Left kidney (tissue), 2 donors: ENCODE measurements around the gene NFE2L1. TPM values are rescaled to one million over a fixed set of nuclear protein-coding genes. Genes with fewer than 3 reads are reported as not detected.
A peak's percentile ranks its signal among the peaks of the same experiment; 100 is the strongest.
"Not testable (repeated sequence)": the region's sequence is repeated elsewhere in the genome, so short reads cannot be mapped to it uniquely, and the experiment has no call there.

Experiments used
- DNase-seq: peaks from one replicate; pipeline ENCODE4 v3.0.0-alpha.2; 2013
- polyA plus RNA-seq: library from polyadenylated mRNA; unstranded; fragments of 120-200 nt; gene quantifications from one replicate; pipeline ENCODE4 v1.2.1, GENCODE V29; 2013; ENCODE audit not compliant: insufficient read length

The NFE2L1 gene
- polyA plus RNA-seq, 1 donor, result 218 TPM

DNA sequence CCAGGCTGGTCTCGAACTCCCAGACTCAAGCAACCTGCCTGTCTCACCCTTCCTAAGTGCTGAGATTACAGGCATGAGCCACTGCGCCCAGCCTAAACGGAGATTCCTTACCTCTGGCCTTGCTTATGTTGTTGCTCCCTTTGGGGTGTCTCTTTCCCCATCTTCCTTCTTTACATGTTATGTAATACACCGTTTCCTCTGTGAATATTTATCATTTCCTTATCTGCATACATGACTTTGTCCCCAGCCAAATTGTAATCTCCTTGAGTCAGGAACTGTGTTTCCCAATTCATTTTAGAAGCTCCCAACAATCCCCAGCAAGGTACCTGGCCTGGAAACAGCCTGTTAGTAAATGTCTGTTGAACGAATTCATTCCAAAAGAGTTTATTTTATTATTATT lies 26.2 kb upstream of the NFE2L1 start:
- no peak for DNase-seq

DNA sequence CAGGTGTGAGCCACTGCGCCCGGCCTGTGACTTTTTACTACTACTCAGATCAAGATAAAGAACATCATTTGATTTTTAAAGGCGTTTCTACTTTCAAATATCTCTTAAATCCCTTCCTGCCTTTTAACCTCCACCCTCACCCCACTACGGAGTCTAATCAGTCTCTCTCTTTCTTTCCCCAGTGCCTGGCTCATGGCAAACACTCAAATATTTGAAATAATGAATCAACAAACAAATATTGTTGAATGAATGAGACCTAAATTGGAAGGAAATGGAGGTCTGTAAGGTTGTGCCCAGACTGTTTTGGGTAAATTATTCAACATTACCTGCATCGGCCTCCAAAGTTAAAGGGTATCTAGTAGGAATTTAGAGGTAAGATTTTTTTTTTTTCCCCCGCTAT lies 25.3 kb upstream of the NFE2L1 start:
- no peak for DNase-seq

DNA sequence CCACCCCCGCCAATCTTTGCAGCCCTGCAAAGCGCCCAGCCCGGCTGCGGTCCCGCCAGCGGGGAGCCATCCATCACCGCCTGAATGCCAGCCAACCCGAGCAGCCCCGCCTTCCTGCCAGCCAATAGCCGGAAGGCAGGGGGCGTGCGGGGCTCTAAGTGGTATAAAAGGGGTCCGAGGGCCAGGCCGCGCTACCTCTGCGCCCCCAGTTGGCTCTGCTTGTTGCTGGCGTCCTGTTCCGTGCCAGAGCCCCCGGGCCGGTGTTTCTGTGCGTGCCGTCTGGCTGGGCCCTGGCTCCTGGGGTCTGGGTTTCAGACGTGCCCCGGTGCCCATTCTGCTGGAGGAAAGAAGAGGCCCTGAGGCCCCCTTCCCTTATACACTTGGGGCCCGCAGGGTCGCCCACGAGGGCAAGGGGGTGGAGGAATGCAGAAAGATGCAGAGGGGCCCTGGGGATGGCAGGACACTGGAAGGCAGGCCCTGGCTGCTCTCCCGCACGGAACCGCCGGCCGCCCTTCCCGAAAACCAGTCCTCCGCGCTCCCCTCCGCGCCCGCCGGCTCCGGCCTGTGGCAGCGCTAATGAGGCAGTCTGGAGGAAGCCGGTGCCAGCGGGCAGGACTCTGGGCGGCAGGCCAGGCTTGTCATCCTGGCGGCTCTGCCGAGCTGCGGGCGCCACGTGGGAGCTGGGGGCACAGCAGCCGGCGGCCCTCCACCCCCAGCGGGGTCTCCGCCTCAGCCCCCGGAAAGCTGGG lies 24.6 kb upstream of the NFE2L1 start:
- DNase-seq, result peak; percentile 59

DNA sequence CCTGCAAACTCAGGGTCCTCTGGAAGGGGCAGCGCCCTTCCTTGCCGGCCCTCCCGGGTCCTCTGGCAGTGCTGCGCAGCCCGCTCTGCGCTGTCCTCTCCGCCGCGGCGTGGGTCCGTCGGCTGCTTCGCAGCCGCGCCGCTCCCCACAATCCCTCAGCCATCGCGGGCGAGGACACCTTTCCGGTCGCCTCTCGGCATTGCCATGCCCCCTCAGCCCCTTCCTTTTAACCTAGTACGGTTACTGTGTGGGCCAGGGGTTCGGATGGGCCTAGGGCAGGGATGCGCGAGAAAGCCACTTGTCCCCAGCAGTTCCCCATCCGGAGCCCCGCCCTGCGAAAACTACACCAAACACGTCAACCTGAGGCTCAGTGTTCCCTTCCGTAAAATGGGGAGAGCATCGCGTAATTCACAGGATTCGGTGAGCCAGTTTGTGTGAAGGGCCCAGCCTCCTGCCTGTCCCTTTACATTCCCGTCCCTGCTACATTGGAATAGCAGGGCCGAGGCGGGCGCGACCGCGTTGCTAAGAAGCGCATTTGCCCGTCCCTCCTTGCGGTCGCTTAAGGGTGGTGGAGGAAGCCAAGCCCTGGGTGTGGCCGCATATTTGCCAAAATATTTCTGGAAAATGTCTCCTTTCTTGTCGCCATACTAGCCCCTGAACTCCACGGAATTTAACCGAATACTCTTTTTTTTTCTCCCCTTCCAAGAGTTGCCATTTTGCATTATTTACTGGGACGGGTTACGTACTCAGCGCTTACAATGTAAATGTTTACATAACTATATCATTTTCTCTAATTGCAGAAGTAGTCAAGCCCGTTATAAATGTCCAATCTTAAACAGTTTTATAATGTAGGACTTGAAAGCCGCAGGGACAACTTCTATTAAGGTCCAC lies 23.8 kb upstream of the NFE2L1 start:
- DNase-seq, result no peak

DNA sequence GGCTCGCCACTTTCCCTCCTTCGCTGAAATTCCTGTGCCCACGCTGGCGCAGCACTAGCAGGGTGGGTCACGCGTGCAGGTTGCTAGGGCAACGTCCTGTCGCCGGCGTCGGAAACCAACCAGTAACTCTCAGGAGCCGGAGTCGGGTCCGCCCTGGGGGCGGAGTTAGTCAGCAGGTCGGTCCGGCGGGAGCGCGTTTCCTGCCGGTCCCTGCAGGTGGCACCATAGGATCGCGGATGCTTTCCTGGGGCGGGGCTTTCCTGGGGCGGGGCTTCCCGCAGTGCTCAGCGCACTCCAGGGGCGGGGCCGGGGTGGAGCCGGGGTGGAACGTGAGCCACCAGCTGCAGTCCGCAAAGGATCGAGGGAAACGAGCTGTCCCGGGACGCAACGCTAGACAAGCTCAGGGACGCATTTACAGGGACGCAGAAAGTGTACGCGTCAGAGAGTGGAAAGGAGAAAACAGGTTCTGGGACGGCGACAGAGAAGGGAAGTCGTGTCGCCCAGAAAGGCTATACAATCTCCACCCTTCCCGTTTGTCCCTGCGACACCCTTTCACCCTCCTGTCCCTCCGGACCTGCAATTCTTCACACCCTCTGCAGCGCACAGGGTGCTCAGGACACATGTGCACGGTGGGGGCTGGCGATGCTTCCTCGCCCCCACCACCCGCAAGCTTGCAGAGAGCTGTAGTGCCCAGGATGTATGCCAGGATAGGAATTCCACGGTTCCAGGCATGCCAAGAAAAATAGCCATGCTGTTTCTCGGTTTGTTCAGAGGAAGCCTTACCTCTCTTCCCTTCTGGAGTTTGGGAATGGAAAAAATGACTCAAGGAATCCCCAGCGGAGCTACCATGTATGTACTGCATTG lies 22.9 kb upstream of the NFE2L1 start:
- peak; percentile 94 for DNase-seq

DNA sequence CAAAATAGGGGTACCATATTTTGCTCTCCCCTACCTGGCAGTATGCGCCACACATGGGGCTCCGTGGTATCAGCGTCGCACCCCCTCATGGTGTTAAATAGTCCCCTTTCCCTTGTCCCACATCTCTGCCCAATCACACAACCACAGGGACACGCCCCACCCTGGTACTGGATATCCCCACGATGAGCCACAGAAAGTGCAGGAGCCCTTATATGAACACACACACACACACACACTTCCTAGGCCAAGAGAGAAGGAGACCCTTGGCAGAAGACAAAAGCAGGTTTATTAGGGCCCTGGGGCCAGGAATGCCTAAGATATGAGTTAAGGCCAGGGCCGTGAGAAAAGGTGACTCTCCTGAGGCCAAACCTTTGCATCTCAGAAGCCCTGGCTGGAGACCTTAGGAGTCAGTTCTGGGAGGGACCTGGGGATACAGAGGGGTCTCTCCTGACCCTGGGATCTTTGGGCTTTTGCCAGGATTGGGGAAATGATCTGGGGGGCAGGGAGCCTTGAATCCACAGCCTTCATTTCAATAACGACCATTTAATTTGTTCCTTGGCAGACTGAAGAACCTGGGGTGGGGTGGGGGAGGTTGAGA lies 22.2 kb upstream of the NFE2L1 start:
- DNase-seq, result no peak

DNA sequence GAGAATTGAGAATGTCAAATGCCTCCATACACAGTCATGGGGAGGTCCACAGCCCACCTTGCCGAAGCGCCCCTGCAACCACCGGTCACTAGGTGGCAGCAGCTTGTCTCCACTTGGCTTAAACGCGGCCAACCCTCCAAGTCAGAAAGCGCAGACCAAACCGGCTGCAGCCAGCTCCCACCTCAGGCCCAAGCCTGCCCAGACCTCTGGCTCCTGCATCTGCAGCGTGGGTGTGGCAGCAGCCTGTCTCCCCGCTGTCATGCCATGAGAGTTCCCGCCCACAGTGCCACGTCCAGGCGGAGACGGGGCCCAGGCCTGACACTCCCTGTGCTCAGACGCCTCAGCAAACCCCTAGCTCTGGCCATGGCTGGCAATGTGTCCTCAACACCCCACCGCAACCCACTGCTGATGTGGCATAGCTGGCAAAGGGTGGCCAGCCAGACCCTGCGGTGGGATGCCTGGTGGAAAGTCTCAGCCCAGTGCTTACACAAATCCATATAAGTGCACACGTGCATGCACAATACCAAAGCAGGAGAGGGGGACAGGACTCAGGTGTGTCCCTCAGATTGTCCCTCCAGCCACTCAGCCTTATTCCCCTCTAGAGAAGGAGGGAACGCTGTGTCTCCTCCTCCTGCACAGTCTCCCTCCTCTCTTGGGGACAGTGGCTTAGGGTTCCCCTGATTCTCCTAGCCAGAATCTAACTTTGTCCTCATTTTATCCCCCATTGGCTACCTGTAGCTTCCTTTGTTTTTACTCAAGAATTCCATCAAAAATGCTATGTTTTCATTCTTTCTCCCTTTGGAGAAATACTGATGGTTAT lies 21.4 kb upstream of the NFE2L1 start:
- DNase-seq, result peak; percentile 93

DNA sequence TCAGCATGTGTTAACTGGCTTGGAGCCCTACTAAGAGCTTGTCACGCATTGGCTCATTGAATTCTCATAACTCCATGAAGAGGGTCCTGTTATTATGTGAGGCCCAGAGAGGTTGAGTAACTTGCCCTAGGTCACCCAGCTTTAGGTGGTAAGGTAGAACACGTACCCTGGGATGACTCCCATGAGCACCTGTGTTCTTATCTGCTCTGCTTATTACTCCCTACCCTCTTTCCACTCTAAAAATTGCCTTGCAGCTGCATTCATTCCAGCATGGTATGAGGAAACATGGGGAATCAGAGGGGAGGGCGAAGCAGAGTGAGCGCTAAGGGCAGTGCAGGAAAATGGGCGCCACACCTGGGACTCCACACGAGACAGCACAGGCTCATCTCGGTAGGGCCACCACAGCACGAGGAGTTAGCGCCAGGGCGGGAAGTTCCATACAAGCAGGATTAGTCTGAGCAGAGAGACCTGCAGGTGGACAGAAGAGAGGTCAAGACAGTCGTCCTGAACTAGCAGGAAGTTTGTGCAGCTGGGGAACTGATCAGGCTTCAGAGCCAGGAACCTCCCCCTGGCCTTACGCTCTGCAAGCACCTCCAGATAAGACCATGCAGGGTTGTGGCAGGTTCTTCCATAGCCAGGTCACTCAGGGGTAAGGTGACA lies 20.7 kb upstream of the NFE2L1 start:
- no peak for DNase-seq

DNA sequence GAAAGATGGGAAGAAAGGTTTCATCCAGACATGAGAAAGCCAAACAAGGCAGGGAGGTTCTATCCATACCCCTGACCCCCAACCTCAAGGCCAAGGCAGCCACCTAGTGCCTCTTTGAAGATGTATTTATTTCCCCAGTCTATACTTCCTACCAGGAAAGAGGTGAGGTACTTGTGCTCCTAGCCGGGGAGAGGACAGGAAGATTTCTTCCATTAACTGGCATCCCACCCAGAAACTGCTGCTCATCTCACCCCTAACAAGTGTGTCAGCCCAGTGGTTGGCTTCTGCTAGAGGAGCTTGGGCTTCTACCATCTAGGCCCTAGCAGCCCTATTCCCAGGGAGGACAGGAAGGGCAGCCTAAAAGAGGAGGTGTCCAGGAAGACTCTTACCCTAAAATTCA lies 19.4 kb upstream of the NFE2L1 start:
- DNase-seq, result no peak

DNA sequence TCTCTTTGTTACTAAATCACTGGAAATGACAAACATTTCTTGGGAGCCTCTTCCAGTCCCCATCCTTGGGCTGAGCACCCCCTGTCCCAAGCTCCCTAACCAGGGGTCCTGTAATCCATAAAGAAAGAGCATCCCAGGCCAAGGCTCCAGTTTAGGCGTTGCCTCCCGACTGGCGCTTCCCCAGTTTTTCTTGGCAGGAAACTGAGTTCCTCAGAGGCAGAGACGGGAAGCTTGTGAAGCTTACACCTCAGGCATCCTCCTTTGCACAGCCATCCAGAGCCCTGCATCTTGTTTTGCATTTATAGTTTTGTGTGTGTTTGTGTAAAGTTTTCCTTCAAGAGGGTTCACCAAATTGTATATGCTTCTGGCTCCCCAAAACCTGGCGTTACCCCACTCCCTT lies 17.6 kb upstream of the NFE2L1 start:
- no peak for DNase-seq

DNA sequence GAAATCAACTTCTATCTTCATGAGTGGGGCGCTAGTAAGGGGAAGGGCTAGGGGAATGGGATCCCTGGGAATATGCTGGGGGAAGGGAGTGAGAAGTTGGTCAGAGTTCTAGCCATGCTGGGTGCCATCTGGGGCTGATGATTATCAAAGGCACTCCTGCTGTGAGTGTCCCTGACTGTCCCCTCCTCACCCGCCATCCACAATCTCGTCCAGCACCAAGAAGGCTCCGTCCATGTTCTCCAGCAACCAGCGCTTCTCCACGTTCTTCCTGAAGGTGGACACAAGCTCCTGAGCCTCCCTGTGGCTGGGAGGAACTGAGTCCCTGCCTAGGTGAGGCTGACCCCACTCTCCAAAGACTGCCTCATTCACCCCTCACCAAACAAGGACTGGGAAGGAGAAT lies 16.2 kb upstream of the NFE2L1 start:
- DNase-seq, result no peak

DNA sequence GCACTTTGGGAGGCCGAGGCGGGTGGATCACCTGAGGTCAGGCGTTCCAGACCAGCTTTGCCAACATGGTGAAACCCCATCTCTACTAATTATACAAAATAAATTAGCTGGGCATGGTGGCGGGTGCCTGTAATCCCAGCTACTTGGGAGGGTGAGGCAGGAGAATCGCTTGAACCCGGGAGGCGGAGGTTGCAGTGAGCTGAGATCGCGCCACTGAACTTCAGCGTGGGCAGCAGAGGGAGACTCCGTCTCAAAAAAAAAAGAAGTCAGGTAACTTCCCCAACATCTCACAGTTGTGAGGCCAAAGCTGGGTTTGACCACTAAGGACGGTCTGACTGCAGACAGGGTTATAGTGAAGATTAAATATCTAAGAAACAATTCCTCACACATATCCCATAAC lies 13.4 kb upstream of the NFE2L1 start:
- not testable (repeated sequence) for DNase-seq

DNA sequence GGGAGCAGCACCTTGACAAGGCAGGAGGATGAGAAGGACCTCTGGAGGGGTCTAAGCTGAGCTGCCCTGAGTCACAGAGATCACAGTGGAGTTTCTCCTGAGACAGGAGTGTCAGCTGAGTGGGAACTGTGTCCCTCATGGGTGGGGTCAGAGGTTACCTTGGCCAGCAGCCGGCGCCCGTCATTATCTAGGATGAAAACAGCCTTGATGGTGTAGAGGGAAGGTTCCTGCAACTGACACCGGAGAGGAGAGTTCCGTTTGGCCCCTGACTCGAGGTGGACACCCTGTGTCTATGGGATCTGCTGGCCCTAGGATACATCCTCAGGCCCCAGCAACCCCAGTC lies 11.5 kb upstream of the NFE2L1 start:
- DNase-seq, result no peak

DNA sequence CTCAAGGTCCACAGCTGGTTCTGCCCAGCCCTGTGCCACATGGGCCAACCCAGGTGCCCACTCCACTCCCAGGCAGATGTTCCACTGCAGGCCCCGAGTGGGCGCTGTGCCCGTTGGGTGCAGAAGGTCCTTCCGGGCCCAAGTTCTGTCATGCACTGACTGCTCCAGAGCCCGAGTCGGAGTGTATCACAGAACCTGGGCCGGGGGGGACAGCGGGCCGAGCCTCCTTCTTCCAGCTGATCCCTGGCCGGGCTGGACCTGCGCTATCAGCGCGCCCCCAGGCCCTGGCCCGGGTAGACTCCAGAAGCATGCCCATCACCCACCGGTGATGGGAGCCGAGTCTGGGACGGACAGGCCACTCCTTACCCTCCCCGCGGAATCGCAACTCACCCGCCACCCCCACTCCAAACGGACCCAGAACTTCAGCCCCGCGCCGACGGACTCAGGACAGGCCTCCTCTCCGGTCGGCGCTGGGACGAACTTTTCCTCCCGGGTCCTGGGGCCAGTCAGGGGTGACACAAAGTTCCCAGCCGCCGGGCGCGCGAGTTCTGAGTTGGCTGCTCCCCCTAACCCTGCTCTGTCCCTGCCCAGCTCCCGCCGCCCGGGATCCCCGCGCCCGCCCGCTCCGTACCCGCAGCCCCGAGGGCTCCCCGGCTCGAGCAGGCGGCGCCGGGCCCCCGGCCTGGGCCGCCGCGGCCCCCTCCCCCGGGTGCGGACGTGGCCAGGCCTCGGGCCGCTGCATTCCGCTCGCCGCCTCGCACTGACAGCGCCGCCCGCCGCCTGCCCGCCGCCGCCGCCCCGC lies 10.9 kb upstream of the NFE2L1 start, which contains the start of gene COPZ2:
TSS of gene COPZ2 (minus strand) at position 762 of the 802 bp plus-strand sequence. CDS start at position 742, 20 bp downstream.
- DNase-seq, result no peak

DNA sequence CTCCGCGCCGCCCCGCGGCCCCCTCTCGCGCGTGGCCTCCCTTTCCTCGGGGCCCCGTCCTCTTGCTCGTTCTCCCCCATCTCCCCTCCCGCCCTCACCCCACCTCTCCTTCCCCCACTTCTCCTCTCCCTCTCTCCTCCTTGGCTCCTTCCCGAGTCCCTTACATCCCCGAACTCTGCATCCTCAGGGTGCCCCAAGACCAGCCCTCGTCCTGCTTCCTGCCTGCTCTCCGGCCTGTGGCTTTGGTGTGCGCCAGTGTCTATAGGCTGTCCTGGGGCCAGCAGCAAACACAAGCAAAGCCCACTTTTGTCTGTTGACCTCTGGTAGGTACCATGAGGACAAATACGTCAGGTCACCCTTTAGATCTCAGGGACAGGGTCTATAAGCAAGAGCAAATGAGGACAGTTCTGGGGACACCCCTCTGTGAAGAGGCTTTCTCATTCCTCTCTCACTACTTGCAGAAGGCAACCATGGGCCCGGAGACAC lies 10.3 kb upstream of the NFE2L1 start:
- DNase-seq, result no peak

DNA sequence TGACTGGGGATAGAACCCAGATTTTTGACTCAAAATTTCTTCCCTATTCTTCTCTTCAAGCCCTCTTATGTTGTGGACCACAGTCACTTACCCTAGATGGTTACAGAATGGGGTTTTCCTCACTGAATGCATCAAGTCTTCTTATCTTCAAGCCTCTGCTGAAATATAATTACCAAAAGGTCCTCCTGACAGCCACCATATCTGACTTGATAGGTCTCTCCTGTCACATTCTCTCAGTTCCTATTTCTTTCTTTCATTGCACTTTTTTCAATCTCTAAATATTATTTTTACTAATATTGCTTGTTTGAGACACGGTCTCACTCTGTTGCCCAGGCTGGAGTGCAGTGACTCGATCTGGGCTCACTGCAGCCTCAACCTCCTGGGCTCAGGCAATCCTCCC lies 9.5 kb upstream of the NFE2L1 start:
- no peak for DNase-seq

DNA sequence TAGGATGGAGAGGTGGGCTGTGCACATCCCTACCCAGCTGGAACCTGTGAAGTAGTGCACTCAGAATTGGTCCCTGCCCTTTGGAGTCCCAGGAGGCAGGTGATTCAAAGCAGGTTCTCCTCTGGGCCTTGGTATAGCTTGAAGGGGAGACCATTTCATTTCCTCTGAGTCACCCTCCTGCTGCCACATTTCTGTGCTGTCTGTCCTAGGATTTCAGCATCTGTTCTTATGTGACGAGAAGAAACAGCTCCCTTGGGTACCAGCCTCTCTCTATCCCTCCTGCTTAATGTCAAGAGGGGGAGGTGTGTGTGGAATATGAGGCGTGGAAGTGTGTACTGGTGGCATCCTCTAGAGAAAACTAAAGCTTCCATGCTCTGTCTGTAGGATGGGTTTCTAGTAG lies 5.0 kb upstream of the NFE2L1 start:
- no peak for DNase-seq

DNA sequence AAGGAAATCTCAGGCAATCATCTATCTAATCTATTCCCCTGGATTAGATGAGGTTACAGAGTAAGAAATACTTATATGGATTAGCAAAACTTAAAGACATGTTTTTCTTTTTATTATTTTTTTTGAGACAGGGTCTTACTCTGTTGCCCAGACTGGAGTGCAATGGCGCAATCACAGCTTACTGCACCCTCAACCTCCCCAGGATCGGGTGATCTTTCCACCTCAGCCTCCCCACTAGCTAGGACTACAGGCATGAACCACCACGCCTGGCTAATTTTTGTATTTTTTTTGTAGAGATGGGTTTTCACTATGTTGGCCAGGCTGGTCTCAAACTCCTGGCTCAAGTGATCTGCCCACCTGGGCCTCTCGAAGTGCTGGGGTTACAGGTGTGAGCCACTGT lies 3.3 kb upstream of the NFE2L1 start:
- no peak for DNase-seq

DNA sequence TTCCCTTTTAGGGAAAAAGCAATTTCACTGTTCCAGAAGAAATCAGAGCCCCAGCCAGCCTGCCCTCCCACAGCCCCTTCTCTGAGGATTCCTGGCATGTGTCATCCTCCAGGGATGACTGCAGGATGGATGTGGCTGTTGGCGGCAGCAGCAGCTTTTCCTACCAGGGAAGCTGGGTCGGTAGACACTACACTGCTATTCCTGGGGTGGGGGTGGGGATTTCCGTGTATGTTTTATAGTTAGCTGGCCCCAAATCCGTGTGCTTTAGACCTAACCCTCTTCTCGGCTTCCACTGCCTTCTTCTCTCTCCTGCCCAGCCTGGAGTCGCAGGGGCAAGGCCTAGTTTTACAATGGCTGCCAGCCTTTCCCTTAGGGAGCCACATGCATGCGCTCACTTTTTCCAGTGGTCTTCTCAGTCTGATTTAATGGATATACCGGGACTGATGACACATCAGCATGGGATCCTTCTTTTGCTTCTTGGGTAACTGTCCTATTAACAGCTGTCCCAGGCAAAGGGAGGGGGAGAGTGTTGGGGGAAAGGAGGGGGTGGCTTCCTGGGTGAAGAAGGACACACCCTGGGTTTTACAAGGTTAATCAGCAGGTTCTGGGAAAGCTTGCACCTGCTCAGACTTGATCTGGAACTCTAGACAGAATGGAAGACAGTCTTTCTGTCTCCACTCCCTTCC lies 2.7 kb upstream of the NFE2L1 start:
- no peak for DNase-seq
